Panc1 (cell line): ENCODE data around the gene BICDL2.
"Not testable (repeated sequence)": the region's sequence is repeated elsewhere in the genome, so short reads cannot be mapped to it uniquely, and the experiment has no call there.

ENCODE experiments used
- CTCF ChIP-seq: fragments of 450-650 bp; IDR thresholded peaks from 2 replicates; pipeline ENCODE4 v1.5.1; 2017; ENCODE audit warnings: mild to moderate bottlenecking
- POLR2AphosphoS5 ChIP-seq: IDR thresholded peaks from 2 replicates; pipeline ENCODE4 v1.6.1; 2012; ENCODE audit warnings: mild to moderate bottlenecking, low read depth, low read length, moderate library complexity
- REST ChIP-seq, 2 experiments: IDR thresholded peaks; 2 replicates each; pipeline ENCODE4 v1.6.1; 2011 to 2012; ENCODE audit warnings: low read depth in 2 of 2, control low read depth in 1 of 2, low read length in 1 of 2, mild to moderate bottlenecking in 1 of 2, moderate library complexity in 1 of 2; ENCODE audit not compliant: insufficient read depth in 1 of 2
- SIN3A ChIP-seq: IDR thresholded peaks from 2 replicates; pipeline ENCODE4 v1.6.1; 2012; ENCODE audit warnings: low read depth, mild to moderate bottlenecking, low read length, moderate library complexity, borderline replicate concordance; ENCODE audit not compliant: insufficient read depth
- TCF7L2 ChIP-seq: IDR thresholded peaks from 2 replicates; pipeline ENCODE4 v1.6.1; 2011; ENCODE audit warnings: mild to moderate bottlenecking, low read depth, low read length, inconsistent platforms

GRCh38 chr16:3072576-3073263, 36.0 kb upstream of the BICDL2 start:
- not testable (repeated sequence) for TF ChIP-seq SIN3A; POLR2AphosphoS5; CTCF; REST (IDR thresholded peaks at IDR 0.05; ENCODE audit: insufficient read depth in 1 of 2, low read depth in 2 of 2, low read length in 1 of 2); TCF7L2
